Thoracic aorta (tissue), 2 donors: ENCODE data around the gene CARD19. TPM values are rescaled to one million over a fixed set of nuclear protein-coding genes. Genes with fewer than 3 reads are reported as not detected.
A peak's percentile ranks its signal among the peaks of the same experiment; 100 is the strongest.

Source experiments
- ATAC-seq: fragments of 150-250 bp; one replicate; pipeline ENCODE4 v1.8.0; 2017; ENCODE audit warnings: low read depth; ENCODE audit not compliant: insufficient number of reproducible peaks, low FRiP score
- DNase-seq: peaks from one replicate; pipeline ENCODE4 v3.0.0-alpha.2; 2020; ENCODE audit warnings: low spot score
- H3K27ac ChIP-seq, 2 donors: fragments of 200-600 bp; sonication (generic); 1 replicate in 1 of 2; 2 replicates in 1 of 2; pipeline ENCODE4 v1.5.1; 2016; ENCODE audit warnings: mild to moderate bottlenecking in 2 of 2, moderate library complexity in 2 of 2
- H3K27me3 ChIP-seq: fragments of 200-600 bp; sonication (generic); replicated peaks from 2 replicates; pipeline ENCODE4 v1.6.0; 2016; ENCODE audit warnings: mild to moderate bottlenecking; ENCODE audit not compliant: insufficient read depth
- H3K36me3 ChIP-seq: fragments of 200-600 bp; sonication (generic); one replicate; pipeline ENCODE4 v1.5.1; 2016
- H3K4me1 ChIP-seq, 2 donors: fragments of 200-600 bp; sonication (generic); 1 replicate in 1 of 2; 2 replicates in 1 of 2; pipeline versions ENCODE4 v1.5.1 to v1.6.0; 2016; ENCODE audit warnings: low read depth in 2 of 2, mild to moderate bottlenecking in 1 of 2; ENCODE audit not compliant: control insufficient read depth in 1 of 2
- H3K4me3 ChIP-seq: fragments of 200-600 bp; sonication (generic); 2 replicates; pipeline ENCODE4 v1.5.1; 2016; ENCODE audit warnings: mild to moderate bottlenecking
- H3K9me3 ChIP-seq: fragments of 200-600 bp; sonication (generic); 2 replicates; pipeline ENCODE4 v1.5.1; 2016
- CTCF ChIP-seq: fragments of 200-600 bp; sonication (generic); IDR thresholded peaks from one replicate; pipeline ENCODE4 v1.5.1; 2019; ENCODE audit warnings: antibody characterized with exemption
- total RNA-seq, 2 donors: library from RNA; depleted of rRNA; stranded (reverse); fragments of >200 nt; gene quantifications; one replicate each; pipeline versions ENCODE4 v1.1.0 to v1.2.3, GENCODE V29; 2016

Gene CARD19
- total RNA-seq, 2 donors from 2014 or later: 46.3 to 103 TPM

- no peak for TF ChIP-seq CTCF
- H3K4me1 ChIP-seq: peaks cover 63 to 85% of the 10 kb centered on the region in 2 donors
- no peaks in the 10 kb centered on the region for H3K9me3 ChIP-seq
- H3K27ac ChIP-seq: peak overlapping the region; percentile 59 to 96
- peak overlapping the region; percentile 79 for H3K4me3 ChIP-seq
- DNase-seq (no peak), ATAC-seq (no peak)
- H3K27me3 ChIP-seq: no peaks in the 10 kb centered on the region
- no peaks in the 10 kb centered on the region for H3K36me3 ChIP-seq
Measured at GRCh38 chr9:93130861-93131481, 35.0 kb downstream of the CARD19 start.

GRCh38 chr9:93131599-93132286 lies 35.7 kb downstream of the CARD19 start:
- Histone ChIP-seq H3K9me3 (no peaks in the 10 kb centered on the region), H3K27me3 (no peaks in the 10 kb centered on the region), H3K4me3 (peak overlapping the region; percentile 79), H3K36me3 (no peaks in the 10 kb centered on the region), H3K4me1 (peaks cover 55 to 77% of the 10 kb centered on the region in 2 donors), H3K27ac (peak overlapping the region; percentile 96 to 97)
- no peak for TF ChIP-seq CTCF
- DNase-seq (no peak), ATAC-seq (no peak)

GRCh38 chr9:93132287-93132927 lies 36.4 kb downstream of the CARD19 start:
- no peaks in the 10 kb centered on the region for H3K9me3 ChIP-seq
- TF ChIP-seq CTCF: no peak
- ATAC-seq (no peak), DNase-seq (no peak)
- no peaks in the 10 kb centered on the region for H3K27me3 ChIP-seq
- H3K4me1 ChIP-seq: peaks cover 49 to 70% of the 10 kb centered on the region in 2 donors
- H3K36me3 ChIP-seq: no peaks in the 10 kb centered on the region
- peak overlapping the region; percentile 96 to 97 for H3K27ac ChIP-seq
- H3K4me3 ChIP-seq: peak overlapping the region; percentile 79

GRCh38 chr9:93132946-93133680 lies 37.1 kb downstream of the CARD19 start:
- H3K36me3 ChIP-seq: no peaks in the 10 kb centered on the region
- H3K4me3 ChIP-seq: peak overlapping the region; percentile 79
- no peaks in the 10 kb centered on the region for H3K27me3 ChIP-seq
- no peak for TF ChIP-seq CTCF
- ATAC-seq: peak; percentile 7
- peaks cover 41 to 63% of the 10 kb centered on the region in 2 donors for H3K4me1 ChIP-seq
- H3K27ac ChIP-seq: peak overlapping the region; percentile 96 to 97
- H3K9me3 ChIP-seq: no peaks in the 10 kb centered on the region
- DNase-seq: no peak

- peak; percentile 49 for ATAC-seq
- TF ChIP-seq CTCF: no peak
- no peaks in the 10 kb centered on the region for H3K27me3 ChIP-seq
- H3K4me3 ChIP-seq: peak overlapping the region; percentile 79
- H3K27ac ChIP-seq: peak overlapping the region; percentile 96 to 97
- peaks cover 37 to 58% of the 10 kb centered on the region in 2 donors for H3K4me1 ChIP-seq
- no peaks in the 10 kb centered on the region for H3K36me3 ChIP-seq
- DNase-seq: peak; percentile 73
- H3K9me3 ChIP-seq: no peaks in the 10 kb centered on the region
Measured at GRCh38 chr9:93133681-93134014, 37.6 kb downstream of the CARD19 start.
